GM19351 (cell line): ENCODE data around the gene OPN3.
"Not testable (repeated sequence)": the region's sequence is repeated elsewhere in the genome, so short reads cannot be mapped to it uniquely, and the experiment has no call there.

ENCODE experiments used
- ATAC-seq: cut with Tn5 transposase; IDR thresholded peaks from one replicate; pipeline ENCODE4 v1.9.1; 2021; ENCODE audit warnings: mild to moderate bottlenecking, moderate library complexity; ENCODE audit not compliant: unreplicated experiment

Gene OPN3

GRCh38 chr1:241640149-241640866, at the start of gene OPN3, which contains the start of gene CHML:
TSS of gene OPN3 (minus strand) at chr1:241640369. CDS start at chr1:241640254, 115 bp downstream.
TSS of gene CHML (minus strand) at chr1:241640369. CDS start at chr1:241635766, 4,603 bp downstream.
- ATAC-seq: peak; percentile 81

- ATAC-seq: no peak
Observed at GRCh38 chr1:241688940-241689368, 48.8 kb upstream of the OPN3 start.

- ATAC-seq: no peak
Observed at GRCh38 chr1:241684108-241684507, 43.9 kb upstream of the OPN3 start.

GRCh38 chr1:241682921-241683320, 42.8 kb upstream of the OPN3 start:
- ATAC-seq: no peak

- ATAC-seq: not testable (repeated sequence)
Observed at GRCh38 chr1:241681861-241682448, 41.8 kb upstream of the OPN3 start.

GRCh38 chr1:241679961-241680360, 39.8 kb upstream of the OPN3 start:
- ATAC-seq: no peak

- ATAC-seq: no peak
Observed at GRCh38 chr1:241679404-241679803, 39.2 kb upstream of the OPN3 start.

GRCh38 chr1:241678536-241678935, 38.4 kb upstream of the OPN3 start:
- ATAC-seq: no peak

- ATAC-seq: peak; percentile 89
Observed at GRCh38 chr1:241677201-241677600, 37.0 kb upstream of the OPN3 start.

- ATAC-seq: no peak
Observed at GRCh38 chr1:241675983-241676382, 35.8 kb upstream of the OPN3 start.

GRCh38 chr1:241674805-241675384, 34.7 kb upstream of the OPN3 start:
- no peak for ATAC-seq

- no peak for ATAC-seq
Observed at GRCh38 chr1:241672301-241672700, 32.1 kb upstream of the OPN3 start.

GRCh38 chr1:241666419-241666818, 26.2 kb upstream of the OPN3 start:
- no peak for ATAC-seq

- ATAC-seq: peak; percentile 78
Observed at GRCh38 chr1:241660424-241660972, 20.3 kb upstream of the OPN3 start.

- ATAC-seq: not testable (repeated sequence)
Observed at GRCh38 chr1:241659016-241659415, 18.8 kb upstream of the OPN3 start.

GRCh38 chr1:241658081-241658793, 18.1 kb upstream of the OPN3 start:
- ATAC-seq: no peak

- no peak for ATAC-seq
Observed at GRCh38 chr1:241654641-241655040, 14.5 kb upstream of the OPN3 start.

GRCh38 chr1:241654019-241654418, 13.8 kb upstream of the OPN3 start:
- ATAC-seq: no peak

GRCh38 chr1:241652012-241652411, 11.8 kb upstream of the OPN3 start, which contains the start of gene WDR64:
TSS of gene WDR64 (plus strand) at chr1:241652281. CDS start at chr1:241652485, 204 bp downstream.
- ATAC-seq: no peak

GRCh38 chr1:241648159-241648558, 8.0 kb upstream of the OPN3 start:
- no peak for ATAC-seq

- ATAC-seq: no peak
Observed at GRCh38 chr1:241647658-241648057, 7.5 kb upstream of the OPN3 start.
